ENCODE results near the gene PRKCH.

DNA sequence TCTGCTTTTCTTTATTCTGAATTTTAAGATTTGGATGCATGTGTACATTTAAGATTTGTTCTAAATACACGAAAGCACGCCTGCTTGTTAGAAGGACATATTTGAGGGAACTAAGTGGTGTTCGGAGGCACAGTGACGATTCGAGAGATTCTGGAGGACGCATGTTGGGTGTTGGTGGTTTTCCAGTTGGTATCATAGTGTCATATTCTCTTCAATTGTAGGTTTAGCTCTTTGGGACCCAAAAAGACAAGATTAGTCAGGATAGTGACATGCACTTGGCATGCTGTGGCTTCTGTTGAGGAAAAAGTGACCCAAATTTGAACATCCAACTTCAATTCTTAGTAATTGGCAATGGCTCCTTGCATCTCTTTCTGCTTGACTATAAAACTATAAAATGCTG is 30.1 kb downstream of the PRKCH start:
- TF ChIP-seq, protein P1, sequence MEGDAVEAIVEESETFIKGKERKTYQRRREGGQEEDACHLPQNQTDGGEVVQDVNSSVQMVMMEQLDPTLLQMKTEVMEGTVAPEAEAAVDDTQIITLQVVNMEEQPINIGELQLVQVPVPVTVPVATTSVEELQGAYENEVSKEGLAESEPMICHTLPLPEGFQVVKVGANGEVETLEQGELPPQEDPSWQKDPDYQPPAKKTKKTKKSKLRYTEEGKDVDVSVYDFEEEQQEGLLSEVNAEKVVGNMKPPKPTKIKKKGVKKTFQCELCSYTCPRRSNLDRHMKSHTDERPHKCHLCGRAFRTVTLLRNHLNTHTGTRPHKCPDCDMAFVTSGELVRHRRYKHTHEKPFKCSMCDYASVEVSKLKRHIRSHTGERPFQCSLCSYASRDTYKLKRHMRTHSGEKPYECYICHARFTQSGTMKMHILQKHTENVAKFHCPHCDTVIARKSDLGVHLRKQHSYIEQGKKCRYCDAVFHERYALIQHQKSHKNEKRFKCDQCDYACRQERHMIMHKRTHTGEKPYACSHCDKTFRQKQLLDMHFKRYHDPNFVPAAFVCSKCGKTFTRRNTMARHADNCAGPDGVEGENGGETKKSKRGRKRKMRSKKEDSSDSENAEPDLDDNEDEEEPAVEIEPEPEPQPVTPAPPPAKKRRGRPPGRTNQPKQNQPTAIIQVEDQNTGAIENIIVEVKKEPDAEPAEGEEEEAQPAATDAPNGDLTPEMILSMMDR (IDR thresholded peaks at IDR 0.05) = no peak
- TF ChIP-seq POLR2A (IDR thresholded peaks at IDR 0.05) (no peak), POLR2AphosphoS5 (IDR thresholded peaks at IDR 0.05; ENCODE audit: insufficient read depth in 1 of 2, low read depth in 1 of 2) (no peak)
